ENCODE measurements around the gene EXOC6.

DNA sequence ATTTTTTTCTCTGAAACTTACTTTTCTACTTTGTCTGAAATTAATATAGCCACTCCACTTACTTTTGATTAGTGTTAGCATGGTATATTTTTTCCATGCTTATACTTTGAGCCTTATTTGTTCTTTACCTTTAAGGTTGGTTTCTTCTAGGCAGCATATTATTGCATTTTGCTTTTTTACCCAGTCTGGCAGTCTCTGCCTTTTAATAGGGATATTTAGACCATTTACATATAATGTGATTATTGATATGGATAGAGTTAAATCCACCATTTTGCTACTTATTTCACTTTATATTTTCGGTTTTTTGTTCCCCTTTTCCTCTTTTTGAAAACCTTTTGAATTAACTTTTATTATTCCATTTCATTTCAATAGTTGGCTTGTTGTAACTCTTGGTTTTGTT lies 255.6 kb downstream of the EXOC6 start:
- TF ChIP-seq CTCF (IDR thresholded peaks at IDR 0.05) (no peak), POLR2AphosphoS5 (IDR thresholded peaks at IDR 0.05) (no peak)
